ENCODE results near the gene MGAT4B. TPM values are rescaled to one million over a fixed set of nuclear protein-coding genes. Genes with fewer than 3 reads are reported as not detected.

MGAT4B gene
- total and polyA plus RNA-seq, 12 donors = 80.5 to 242 (median 197) TPM

GRCh38 chr5:179822059-179822432 is 15.4 kb upstream of the MGAT4B start:
- WGBS, 4 donors = 26 to 38% (median 29%) methylated on average over 3 of the region's 3 CpGs
- Histone ChIP-seq H3K4me3 (peak overlapping the region in 3 of 4 donors; percentile 50 to 99 (median 81)), H3K27ac (peak overlapping the region in 4 of 5 donors; percentile 42 to 100 (median 99)), H3K27me3 (no peaks in the 10 kb centered on the region), H3K36me3 (replicated peaks in 1 of 2) (peaks cover 0 to 48% of the 10 kb centered on the region in 2 donors), H3K4me1 (replicated peaks in 1 of 2) (peaks cover 62 to 82% of the 10 kb centered on the region in 2 donors), H3K9me3 (replicated peaks in 1 of 3) (no peaks in the 10 kb centered on the region)
- TF ChIP-seq POLR2A (IDR thresholded peaks at IDR 0.05) = no peak
- TF ChIP-seq CTCF (IDR thresholded peaks at IDR 0.05) = no peak
- DNase-seq = peak in 1 of 7 donors; percentile 25
- intact Hi-C loops (cut with DNase I) = loop anchor here in 1 of 2 donors (10.0 kb wide), 1 partner anchor 83 kb away; the partner anchor contains the start of gene TBC1D9B

- intact Hi-C loops (cut with DNase I) = loop anchor here in 1 of 2 donors (10.0 kb wide), 1 partner anchor 83 kb away; the partner anchor contains the start of gene TBC1D9B
- 0% methylated on average over 2 to 54 of the region's 54 CpGs for WGBS, 4 donors
- Histone ChIP-seq H3K4me3 (peak overlapping the region; percentile 52 to 99 (median 86)), H3K4me1 (replicated peaks in 1 of 2) (peaks cover 66 to 81% of the 10 kb centered on the region in 2 donors), H3K9me3 (replicated peaks in 1 of 3) (no peaks in the 10 kb centered on the region), H3K27me3 (no peaks in the 10 kb centered on the region), H3K36me3 (replicated peaks in 1 of 2) (peaks cover 0 to 42% of the 10 kb centered on the region in 2 donors), H3K27ac (peak overlapping the region; percentile 89 to 100 (median 99))
- peak; percentile 94 to 98 (median 98) for DNase-seq
- TF ChIP-seq POLR2A (IDR thresholded peaks at IDR 0.05) (peak; percentile 68 to 94), CTCF (IDR thresholded peaks at IDR 0.05) (no peak)
These were observed 14.8 kb upstream of the MGAT4B start for GRCh38 chr5:179821298-179822058.

- intact Hi-C loops (cut with DNase I) = loop anchor here in 1 of 2 donors (10.0 kb wide), 1 partner anchor 84 kb away; the partner anchor contains the start of gene TBC1D9B
- peak; percentile 79 to 90 (median 84) for DNase-seq
- Histone ChIP-seq H3K36me3 (replicated peaks in 1 of 2) (peaks cover 0 to 34% of the 10 kb centered on the region in 2 donors), H3K9me3 (replicated peaks in 1 of 3) (no peaks in the 10 kb centered on the region), H3K4me1 (replicated peaks in 1 of 2) (peaks cover 68 to 75% of the 10 kb centered on the region in 2 donors), H3K27ac (peak within 1 kb of the TSS; percentile 97 to 100 (median 99)), H3K4me3 (peak within 1 kb of the TSS; percentile 52 to 99 (median 86)), H3K27me3 (no peaks in the 10 kb centered on the region)
- TF ChIP-seq POLR2A (IDR thresholded peaks at IDR 0.05) = peak; percentile 99 to 100
- peak in 2 of 6 experiments; percentile 25 to 42 for TF ChIP-seq CTCF (IDR thresholded peaks at IDR 0.05)
- 0 to 1% (median 0%) methylated on average over 1 to 81 of the region's 81 CpGs for WGBS, 4 donors
These were observed 14.0 kb upstream of the MGAT4B start, which contains the start of gene SQSTM1 for GRCh38 chr5:179820483-179821297. Gene SQSTM1, plus strand, starts transcription at chr5:179820905. Its CDS starts 32 bp downstream, at chr5:179820937.
